DMS114 treated with DMSO at 0.1 percent for 48 hours (cell line): ENCODE measurements around the gene TMPRSS15.

Experiments
- DNase-seq: peaks from one replicate; lab custom pipeline; 2025; ENCODE audit not compliant: unreplicated experiment; lab: John Stamatoyannopoulos, UW

TMPRSS15 gene

DNA sequence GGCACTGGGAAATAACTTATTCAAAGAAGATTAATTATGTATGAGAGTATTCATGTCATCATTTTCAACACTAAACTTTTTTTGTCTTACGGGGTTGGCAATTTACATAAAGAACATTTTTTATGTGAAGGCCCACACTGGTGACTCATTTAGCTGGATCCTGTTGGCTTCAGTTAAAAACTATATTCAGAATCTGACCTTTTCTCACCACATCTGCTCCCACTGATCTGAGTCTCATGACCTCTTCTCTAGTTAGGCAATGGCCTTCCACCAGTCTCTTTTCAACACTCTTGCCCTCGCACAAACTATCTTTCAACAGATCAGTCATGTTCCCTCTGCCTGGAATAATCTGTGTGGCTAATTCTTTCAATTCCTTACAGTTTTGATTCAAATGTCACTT is 53.4 kb downstream of the TMPRSS15 start:
- DNase-seq = no peak

DNA sequence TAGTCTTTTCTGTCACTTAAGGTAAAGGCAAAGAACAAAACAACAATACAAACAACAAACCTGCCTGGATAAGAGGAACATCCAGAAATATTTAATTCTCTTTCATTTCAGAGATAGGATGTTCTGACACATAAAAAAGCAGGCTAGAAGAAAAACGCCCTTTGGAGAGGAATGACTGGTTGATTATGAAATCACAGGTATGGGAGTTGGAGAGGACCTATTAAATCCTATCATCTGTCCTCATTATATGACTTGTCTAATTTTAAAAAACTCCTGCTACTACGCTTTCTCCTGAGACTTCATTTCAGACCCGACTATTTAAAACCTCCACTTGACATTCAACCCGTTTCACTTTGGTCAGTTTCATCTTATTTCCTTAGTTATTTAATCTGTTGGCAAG is 54.1 kb downstream of the TMPRSS15 start:
- no peak for DNase-seq

GRCh38 chr21:18340387-18340942 is 63.1 kb downstream of the TMPRSS15 start:
- DNase-seq = no peak

- DNase-seq = no peak
Measured at GRCh38 chr21:18335651-18336236, 67.8 kb downstream of the TMPRSS15 start.

GRCh38 chr21:18334066-18334465 is 69.5 kb downstream of the TMPRSS15 start:
- no peak for DNase-seq

- no peak for DNase-seq
Measured at GRCh38 chr21:18318156-18318555, 85.4 kb downstream of the TMPRSS15 start.

GRCh38 chr21:18298228-18298627 is 105.4 kb downstream of the TMPRSS15 start:
- DNase-seq = no peak

GRCh38 chr21:18294100-18294499 is 109.5 kb downstream of the TMPRSS15 start:
- no peak for DNase-seq

DNA sequence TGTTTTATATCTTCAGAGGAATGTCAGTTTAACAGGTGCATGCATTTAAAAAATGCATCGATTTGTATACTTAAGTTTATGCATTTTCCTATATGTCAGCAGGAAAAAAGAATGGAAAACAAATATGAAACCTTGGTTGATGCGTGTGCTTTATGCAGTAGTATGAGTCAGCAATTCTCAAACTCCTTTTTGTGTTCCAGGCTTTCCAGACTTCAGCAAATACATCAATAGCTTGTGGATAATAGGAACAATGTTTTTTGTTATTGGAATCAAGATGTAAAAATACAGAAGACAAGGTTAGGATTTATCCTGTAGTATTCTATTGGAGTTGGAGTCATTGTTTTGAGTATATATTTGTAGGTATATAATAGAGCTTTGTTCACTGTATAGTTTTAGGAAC is 113.7 kb downstream of the TMPRSS15 start:
- DNase-seq = no peak

DNA sequence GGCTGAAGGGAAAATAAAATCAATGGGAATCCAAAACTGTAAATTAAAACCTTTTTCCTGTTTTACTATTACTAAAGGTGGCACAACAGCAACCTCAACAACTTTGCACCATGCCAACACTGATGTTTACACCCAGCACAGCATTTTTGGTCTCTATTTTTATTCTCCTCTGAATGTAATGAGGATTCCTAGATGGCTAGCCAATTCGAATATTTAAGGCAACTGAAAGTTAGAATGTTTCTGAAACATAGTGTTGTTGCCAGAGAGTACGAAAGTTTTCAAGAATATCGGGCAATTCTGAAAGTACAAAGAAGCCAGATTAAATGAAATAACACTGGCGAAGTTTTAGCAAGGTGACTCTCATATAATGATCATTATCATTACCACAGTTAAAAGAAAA is 118.2 kb downstream of the TMPRSS15 start:
- DNase-seq = no peak

- no peak for DNase-seq
Measured at GRCh38 chr21:18275781-18276180, 127.8 kb downstream of the TMPRSS15 start.

GRCh38 chr21:18274370-18274769 is 129.2 kb downstream of the TMPRSS15 start:
- DNase-seq = no peak

DNA sequence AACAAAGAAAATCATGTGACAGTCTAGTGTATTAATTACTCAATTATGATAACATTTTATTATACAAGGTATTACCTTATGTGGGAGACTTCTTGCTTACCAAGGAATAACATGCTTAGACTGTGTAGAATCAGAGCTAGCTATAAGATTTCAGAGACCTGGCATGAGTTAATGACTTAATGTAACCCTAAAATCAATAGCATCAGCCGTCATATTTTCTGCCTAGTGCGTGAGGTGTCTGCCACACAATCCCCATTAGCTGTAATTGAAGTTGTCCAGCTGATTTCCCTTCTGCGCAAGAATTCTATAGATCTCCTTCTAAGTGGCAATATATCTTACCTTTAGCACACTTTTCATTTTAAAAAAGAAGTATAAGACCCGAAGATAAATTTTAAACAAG is 130.2 kb downstream of the TMPRSS15 start:
- DNase-seq = no peak

- no peak for DNase-seq
Measured at GRCh38 chr21:18269856-18270255, 133.7 kb downstream of the TMPRSS15 start.

GRCh38 chr21:18268906-18269305 is 134.7 kb downstream of the TMPRSS15 start:
- no peak for DNase-seq

- no peak for DNase-seq
Measured at GRCh38 chr21:18267496-18267895, 136.1 kb downstream of the TMPRSS15 start.

DNA sequence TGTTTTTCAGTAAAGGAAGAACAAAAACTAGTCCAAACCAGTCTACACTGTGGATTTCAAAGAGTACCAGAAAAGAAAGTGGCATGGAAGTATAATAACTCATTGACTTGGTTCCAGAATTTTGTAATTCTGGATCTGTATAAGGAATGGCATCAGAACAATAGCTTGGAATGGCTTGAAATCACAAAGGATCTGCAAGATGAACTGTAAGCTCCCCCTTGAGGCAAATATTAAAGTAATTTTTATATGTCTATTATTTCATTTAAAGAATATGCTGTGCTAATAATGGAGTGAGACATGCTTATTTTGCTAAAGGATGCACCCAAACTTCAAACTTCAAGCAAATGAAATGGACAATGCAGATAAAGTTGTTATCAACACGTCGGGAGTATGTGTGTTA is 137.6 kb downstream of the TMPRSS15 start:
- no peak for DNase-seq

DNA sequence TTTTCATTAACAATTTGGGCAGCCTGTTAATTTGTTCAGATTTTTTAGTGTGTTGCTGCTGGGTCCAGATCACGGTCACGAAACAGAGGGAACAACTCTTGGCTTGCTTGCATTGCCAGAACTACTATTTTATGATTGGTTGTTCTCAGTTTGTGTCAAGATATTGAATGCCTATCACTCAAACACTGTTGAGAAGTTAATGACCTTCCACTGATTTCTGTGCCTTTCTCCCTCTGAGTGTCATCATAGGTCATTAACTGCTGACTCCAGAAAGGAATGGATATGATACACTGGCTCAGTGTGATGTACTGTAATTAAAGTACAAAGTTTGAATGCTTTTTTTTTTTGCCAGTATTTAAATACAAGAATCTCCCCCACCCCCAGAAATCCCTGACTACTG is 149.8 kb downstream of the TMPRSS15 start:
- no peak for DNase-seq

- DNase-seq = no peak
Measured at GRCh38 chr21:18253221-18253620, 150.4 kb downstream of the TMPRSS15 start.

DNA sequence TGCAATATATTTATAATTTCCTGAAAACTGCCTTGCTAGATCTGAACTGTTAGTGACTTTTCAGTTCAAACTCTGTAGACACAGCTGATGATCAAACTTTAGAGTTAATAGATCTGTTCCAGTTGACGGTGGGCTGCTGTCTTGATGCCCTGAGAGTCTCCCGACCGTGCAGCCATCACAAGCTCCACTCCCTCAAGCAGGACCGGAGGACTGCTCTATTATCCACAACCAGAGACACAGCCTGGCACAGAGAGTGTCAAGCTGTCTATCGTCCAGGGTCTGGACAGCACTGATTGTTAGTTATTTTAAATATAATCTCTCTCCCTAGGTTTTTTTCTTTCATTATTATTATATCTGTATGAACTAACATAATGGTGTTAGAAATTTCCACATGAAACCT is 150.9 kb downstream of the TMPRSS15 start:
- no peak for DNase-seq

DNA sequence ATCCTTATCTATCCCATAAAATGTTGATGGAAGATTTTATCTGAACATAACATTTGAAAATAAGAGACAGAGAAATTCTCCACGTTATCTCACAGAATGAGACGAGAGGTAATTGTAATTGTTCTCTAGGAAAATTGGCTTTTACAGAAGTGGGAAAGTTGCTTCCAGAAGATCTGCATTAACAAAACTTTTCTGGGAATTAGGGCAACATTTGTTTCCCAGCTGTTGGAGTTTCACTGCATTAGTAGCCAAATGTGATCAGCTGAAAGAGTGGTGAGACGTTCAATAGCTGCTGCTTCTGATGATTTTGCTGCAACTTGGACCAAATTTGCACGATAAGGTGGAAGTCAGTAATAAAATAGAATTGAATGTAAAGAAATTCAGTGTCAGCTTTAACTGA is 151.3 kb downstream of the TMPRSS15 start:
- DNase-seq = no peak

- DNase-seq = no peak
Measured at GRCh38 chr21:18251065-18251464, 152.5 kb downstream of the TMPRSS15 start.

DNA sequence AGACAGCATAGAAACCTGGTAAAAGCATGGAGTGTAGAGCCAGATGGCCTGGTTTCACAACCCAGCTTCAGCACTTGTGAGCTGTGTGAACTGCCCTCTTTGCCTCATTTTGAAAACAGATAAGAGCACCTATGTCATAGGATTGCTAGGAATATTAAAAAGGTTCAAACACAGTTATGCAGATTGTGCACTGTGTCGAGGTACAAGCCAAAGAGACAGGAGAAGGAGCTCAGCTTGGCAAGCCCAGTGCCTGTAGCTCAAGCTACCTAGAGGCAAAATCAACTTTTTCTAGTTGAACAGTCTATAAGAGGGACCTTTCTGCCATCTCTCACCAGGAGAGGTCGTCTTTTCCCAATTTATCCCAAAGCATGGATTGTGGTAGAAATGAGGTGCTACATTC is 153.9 kb downstream of the TMPRSS15 start:
- no peak for DNase-seq
